Measurements from ENCODE around the gene TSPEAR.

Gene TSPEAR

GRCh38 chr21:44537930-44538911 is 173.2 kb downstream of the TSPEAR start:
- DNase-seq: no peak

- DNase-seq: no peak
These were observed 175.4 kb downstream of the TSPEAR start for GRCh38 chr21:44535963-44536362.

- no peak for DNase-seq
These were observed 176.7 kb downstream of the TSPEAR start for GRCh38 chr21:44534688-44535087.

- no peak for DNase-seq
These were observed 177.3 kb downstream of the TSPEAR start for GRCh38 chr21:44533891-44534627.

- no peak for DNase-seq
These were observed 178.1 kb downstream of the TSPEAR start for GRCh38 chr21:44533121-44533890.

- DNase-seq: no peak
These were observed 178.7 kb downstream of the TSPEAR start for GRCh38 chr21:44532712-44533111.

- no peak for DNase-seq
These were observed 179.5 kb downstream of the TSPEAR start for GRCh38 chr21:44531606-44532564.

GRCh38 chr21:44530903-44531605 is 180.3 kb downstream of the TSPEAR start:
- DNase-seq: no peak

GRCh38 chr21:44530221-44530902 is 181.0 kb downstream of the TSPEAR start:
- DNase-seq: no peak

GRCh38 chr21:44529503-44530125 is 181.8 kb downstream of the TSPEAR start:
- DNase-seq: no peak

- DNase-seq: no peak
These were observed 182.4 kb downstream of the TSPEAR start for GRCh38 chr21:44529011-44529421.

GRCh38 chr21:44528634-44528995 is 182.8 kb downstream of the TSPEAR start:
- DNase-seq: no peak

GRCh38 chr21:44527983-44528633 is 183.3 kb downstream of the TSPEAR start:
- DNase-seq: no peak

GRCh38 chr21:44527156-44527982 is 184.0 kb downstream of the TSPEAR start:
- no peak for DNase-seq

- DNase-seq: no peak
These were observed 185.0 kb downstream of the TSPEAR start for GRCh38 chr21:44526096-44526997.

- DNase-seq: peak; percentile 81
These were observed 185.8 kb downstream of the TSPEAR start for GRCh38 chr21:44525391-44526095.
